Activated naive CD8-positive, alpha-beta T cell treated with anti-CD3 and anti-CD28 coated beads for 36 hours (primary cell): Measurements from ENCODE around the gene STKLD1. TPM values are rescaled to one million over a fixed set of nuclear protein-coding genes. Genes with fewer than 3 reads are reported as not detected.
A peak's percentile ranks its signal among the peaks of the same experiment; 100 is the strongest.

Experiments
- DNase-seq: peaks from one replicate; pipeline ENCODE4 v3.0.0; 2021
- H3K27ac Mint-ChIP-seq: one replicate; pipeline ENCODE4 v1.8.0; 2022; ENCODE audit warnings: mild to moderate bottlenecking, moderate library complexity, mixed read lengths
- H3K27me3 Mint-ChIP-seq: one replicate; pipeline ENCODE4 v1.8.0; 2022; ENCODE audit warnings: mild to moderate bottlenecking, mixed read lengths
- H3K36me3 Mint-ChIP-seq: one replicate; pipeline ENCODE4 v1.8.0; 2021; ENCODE audit warnings: mild to moderate bottlenecking, mixed read lengths
- H3K4me1 Mint-ChIP-seq: one replicate; pipeline ENCODE4 v1.8.0; 2021; ENCODE audit warnings: mixed read lengths
- H3K4me3 Mint-ChIP-seq: one replicate; pipeline ENCODE4 v1.8.0; 2022; ENCODE audit warnings: mild to moderate bottlenecking, moderate library complexity, mixed read lengths
- H3K9me3 Mint-ChIP-seq: one replicate; pipeline ENCODE4 v1.8.0; 2022; ENCODE audit warnings: mixed read lengths
- total RNA-seq, 2 experiments: library from RNA; stranded (reverse); gene quantifications; one replicate each; pipeline ENCODE4 v1.2.3, GENCODE V29; 2021

STKLD1 gene
- total RNA-seq, 2 experiments from 2014 or later, result 0.16 to 0.31 TPM

DNA sequence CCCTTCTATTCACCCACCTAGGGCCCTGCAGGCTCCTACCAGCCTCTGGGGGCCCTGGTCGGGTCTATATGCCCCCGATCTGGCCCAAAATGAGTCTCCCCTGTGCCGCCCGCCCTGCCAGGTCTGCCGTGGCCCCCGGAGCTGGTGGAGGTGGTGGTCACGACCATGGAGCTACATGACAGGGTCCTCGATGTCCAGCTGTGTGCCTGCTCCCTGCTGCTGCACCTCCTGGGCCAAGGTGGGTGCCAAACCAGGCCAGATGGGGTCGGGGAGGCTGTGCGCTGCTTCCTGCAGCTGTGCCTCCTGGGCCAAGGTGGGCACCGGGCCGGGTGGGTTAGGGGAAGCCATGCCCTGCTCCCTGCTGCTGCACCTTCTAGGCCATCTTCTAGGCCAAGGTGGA is 24.1 kb downstream of the STKLD1 start:
- DNase-seq, result no peak
- Mint-ChIP-seq H3K36me3 (peaks cover under 1% of the 10 kb centered on the region), H3K27ac (no peak overlapping the region), H3K9me3 (no peaks in the 10 kb centered on the region), H3K27me3 (no peaks in the 10 kb centered on the region), H3K4me3 (no peak overlapping the region), H3K4me1 (peaks cover 6% of the 10 kb centered on the region)

- H3K4me1 Mint-ChIP-seq, result peaks cover 6% of the 10 kb centered on the region
- no peak for DNase-seq
- no peak overlapping the region for H3K4me3 Mint-ChIP-seq
- H3K27me3 Mint-ChIP-seq, result no peaks in the 10 kb centered on the region
- no peaks in the 10 kb centered on the region for H3K9me3 Mint-ChIP-seq
- peaks cover 8% of the 10 kb centered on the region for H3K36me3 Mint-ChIP-seq
- no peak overlapping the region for H3K27ac Mint-ChIP-seq
Measured at GRCh38 chr9:133401588-133401987, 25.4 kb downstream of the STKLD1 start.

GRCh38 chr9:133402689-133403088 is 26.5 kb downstream of the STKLD1 start:
- H3K4me3 Mint-ChIP-seq, result no peak overlapping the region
- H3K9me3 Mint-ChIP-seq, result no peaks in the 10 kb centered on the region
- no peak overlapping the region for H3K27ac Mint-ChIP-seq
- peaks cover 14% of the 10 kb centered on the region for H3K4me1 Mint-ChIP-seq
- no peak for DNase-seq
- no peaks in the 10 kb centered on the region for H3K27me3 Mint-ChIP-seq
- H3K36me3 Mint-ChIP-seq, result peaks cover 17% of the 10 kb centered on the region

DNA sequence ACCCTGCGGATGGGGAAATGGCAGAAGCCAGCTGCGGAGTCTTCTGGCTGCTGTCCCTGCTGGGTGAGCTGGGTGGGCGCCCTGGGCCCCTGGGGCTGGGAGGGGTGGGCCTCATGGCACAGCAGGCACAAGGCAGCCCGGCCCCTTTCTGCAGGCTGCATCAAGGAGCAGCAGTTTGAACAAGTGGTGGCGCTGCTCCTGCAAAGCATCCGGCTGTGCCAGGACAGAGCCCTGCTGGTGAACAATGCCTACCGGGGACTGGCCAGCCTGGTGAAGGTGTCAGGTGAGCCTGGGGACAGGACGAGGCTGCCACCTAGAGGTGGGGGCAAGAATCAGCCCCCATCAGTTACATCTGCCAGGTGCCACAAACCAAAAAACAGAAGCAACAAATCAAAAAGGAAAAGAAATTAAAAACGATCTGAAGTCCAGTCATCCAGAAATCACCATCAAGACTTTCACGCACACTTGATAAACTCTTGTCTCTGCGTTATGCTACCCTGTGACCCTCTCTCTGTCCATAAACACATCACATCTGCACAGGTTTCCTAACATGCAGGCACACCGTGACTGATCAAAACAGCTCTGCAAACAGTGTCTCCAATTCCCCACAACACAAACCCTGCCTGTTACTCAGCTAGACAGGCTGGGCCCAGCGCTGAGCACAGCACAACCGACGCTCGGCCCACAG is 27.7 kb downstream of the STKLD1 start:
- peaks cover 15% of the 10 kb centered on the region for H3K4me1 Mint-ChIP-seq
- peak overlapping the region; percentile 34 for H3K27ac Mint-ChIP-seq
- no peaks in the 10 kb centered on the region for H3K27me3 Mint-ChIP-seq
- peaks cover 18% of the 10 kb centered on the region for H3K36me3 Mint-ChIP-seq
- peak; percentile 61 for DNase-seq
- H3K4me3 Mint-ChIP-seq, result no peak overlapping the region
- no peaks in the 10 kb centered on the region for H3K9me3 Mint-ChIP-seq

DNA sequence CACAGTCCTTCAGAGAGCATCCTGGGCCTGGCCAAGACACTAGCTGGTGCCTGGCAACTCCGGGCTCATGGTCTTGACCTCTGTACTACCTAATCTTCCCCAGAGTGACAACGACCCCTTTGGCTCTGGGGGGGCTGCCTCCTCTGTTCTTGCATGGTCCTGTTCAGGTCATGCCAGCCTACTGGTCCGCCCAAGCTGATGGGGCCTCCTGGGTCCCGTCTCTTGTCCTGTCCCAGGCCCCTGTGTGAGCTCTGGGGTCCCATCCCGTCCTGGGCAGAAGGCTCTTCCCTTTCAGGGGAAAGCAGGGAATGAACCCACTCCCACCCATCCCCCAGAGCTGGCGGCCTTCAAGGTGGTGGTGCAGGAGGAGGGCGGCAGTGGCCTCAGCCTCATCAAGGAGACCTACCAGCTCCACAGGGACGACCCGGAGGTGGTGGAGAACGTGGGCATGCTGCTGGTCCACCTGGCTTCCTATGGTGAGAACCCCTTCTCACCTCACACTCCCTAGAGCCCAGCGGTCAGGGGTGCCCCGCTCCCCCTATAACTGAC is 28.4 kb downstream of the STKLD1 start:
- Mint-ChIP-seq H3K27ac (no peak overlapping the region), H3K4me3 (no peak overlapping the region), H3K4me1 (peaks cover 15% of the 10 kb centered on the region), H3K27me3 (no peaks in the 10 kb centered on the region), H3K9me3 (no peaks in the 10 kb centered on the region), H3K36me3 (peaks cover 18% of the 10 kb centered on the region)
- no peak for DNase-seq

- no peak for DNase-seq
- no peak overlapping the region for H3K4me3 Mint-ChIP-seq
- peaks cover 21% of the 10 kb centered on the region for H3K36me3 Mint-ChIP-seq
- H3K4me1 Mint-ChIP-seq, result peaks cover 15% of the 10 kb centered on the region
- peak overlapping the region; percentile 11 for H3K27ac Mint-ChIP-seq
- H3K9me3 Mint-ChIP-seq, result no peaks in the 10 kb centered on the region
- no peaks in the 10 kb centered on the region for H3K27me3 Mint-ChIP-seq
Measured at GRCh38 chr9:133405508-133406438, 29.6 kb downstream of the STKLD1 start.

DNA sequence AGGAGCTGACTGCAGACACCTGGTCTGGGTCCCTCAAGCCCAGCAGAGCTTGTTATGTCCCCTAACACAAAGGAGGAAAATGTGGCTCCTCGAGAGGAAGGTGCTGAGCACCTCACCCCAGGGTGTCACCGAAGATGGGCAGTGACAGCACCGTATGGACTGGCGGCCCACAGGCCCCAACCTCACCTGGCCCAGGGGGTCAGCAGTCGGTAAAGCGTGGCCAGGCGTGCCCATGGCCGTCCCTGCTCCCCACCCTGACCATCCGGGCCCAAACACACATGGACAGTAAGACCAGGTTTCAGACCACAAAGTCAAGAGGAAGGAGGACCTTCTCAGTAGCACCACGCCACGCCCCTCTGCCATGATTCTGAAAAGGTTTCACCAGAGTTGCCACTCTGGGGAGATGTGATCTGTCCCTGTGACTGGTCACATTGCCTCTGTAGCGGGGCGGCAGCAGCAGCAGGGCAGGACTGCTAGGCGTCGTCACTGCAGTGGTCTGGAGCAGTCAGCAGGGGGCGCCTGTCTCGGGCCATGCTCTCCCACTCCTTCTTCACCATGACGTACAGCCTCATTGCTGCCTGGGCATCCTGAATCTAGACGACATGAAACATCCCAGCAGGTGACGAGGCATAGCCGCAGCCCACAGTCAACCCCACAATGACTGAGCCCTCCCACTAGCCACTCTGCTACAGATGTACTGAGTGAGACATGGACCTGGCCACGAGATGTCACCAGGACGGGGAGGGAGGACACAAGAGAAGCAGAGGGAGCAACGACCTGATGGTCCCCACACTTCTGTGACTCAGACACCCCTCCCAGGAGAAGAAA is 30.5 kb downstream of the STKLD1 start:
- no peaks in the 10 kb centered on the region for H3K27me3 Mint-ChIP-seq
- H3K9me3 Mint-ChIP-seq, result no peaks in the 10 kb centered on the region
- H3K36me3 Mint-ChIP-seq, result peaks cover 25% of the 10 kb centered on the region
- no peak overlapping the region for H3K4me3 Mint-ChIP-seq
- peak; percentile 84 for DNase-seq
- peak overlapping the region; percentile 16 for H3K27ac Mint-ChIP-seq
- peaks cover 15% of the 10 kb centered on the region for H3K4me1 Mint-ChIP-seq

DNA sequence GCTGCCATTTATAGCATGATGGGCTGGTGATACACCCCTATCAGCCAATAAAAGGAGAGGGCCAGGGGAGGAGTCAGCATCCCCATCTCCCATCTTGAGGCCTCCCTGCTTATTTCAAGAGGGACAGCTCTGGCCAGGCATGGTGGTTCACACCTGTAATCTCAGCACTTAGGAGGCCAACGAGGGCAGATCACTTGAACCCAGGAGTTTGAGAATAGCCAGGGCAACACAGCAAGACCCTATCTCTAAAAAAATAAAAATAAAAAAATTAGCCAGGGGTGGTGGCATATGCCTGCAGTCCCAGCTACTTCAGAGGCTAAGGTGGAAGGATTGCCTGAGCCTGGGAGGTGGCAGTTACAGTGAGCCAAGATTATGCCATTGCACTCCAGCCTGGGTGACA is 31.9 kb downstream of the STKLD1 start:
- no peak for DNase-seq
- no peaks in the 10 kb centered on the region for H3K9me3 Mint-ChIP-seq
- H3K27me3 Mint-ChIP-seq, result no peaks in the 10 kb centered on the region
- H3K4me3 Mint-ChIP-seq, result no peak overlapping the region
- no peak overlapping the region for H3K27ac Mint-ChIP-seq
- H3K36me3 Mint-ChIP-seq, result peaks cover 31% of the 10 kb centered on the region
- H3K4me1 Mint-ChIP-seq, result peaks cover 15% of the 10 kb centered on the region

GRCh38 chr9:133415170-133415569 is 39.0 kb downstream of the STKLD1 start:
- Mint-ChIP-seq H3K27ac (peak overlapping the region; percentile 6), H3K4me3 (peak overlapping the region; percentile 96), H3K4me1 (peaks cover 34% of the 10 kb centered on the region)

GRCh38 chr9:133417541-133418461 is 41.6 kb downstream of the STKLD1 start, which contains the start of gene REXO4:
REXO4 (minus strand) TSS chr9:133418010; CDS start chr9:133417844, 166 bp downstream.
- H3K4me3 Mint-ChIP-seq, result peak within 1 kb of the TSS; percentile 96

More at GRCh38 chr9:133415170-133415569, 39.0 kb downstream of the STKLD1 start:
- H3K9me3 Mint-ChIP-seq, result no peaks in the 10 kb centered on the region
- no peaks in the 10 kb centered on the region for H3K27me3 Mint-ChIP-seq
- peaks cover 41% of the 10 kb centered on the region for H3K36me3 Mint-ChIP-seq
- no peak for DNase-seq

DNA sequence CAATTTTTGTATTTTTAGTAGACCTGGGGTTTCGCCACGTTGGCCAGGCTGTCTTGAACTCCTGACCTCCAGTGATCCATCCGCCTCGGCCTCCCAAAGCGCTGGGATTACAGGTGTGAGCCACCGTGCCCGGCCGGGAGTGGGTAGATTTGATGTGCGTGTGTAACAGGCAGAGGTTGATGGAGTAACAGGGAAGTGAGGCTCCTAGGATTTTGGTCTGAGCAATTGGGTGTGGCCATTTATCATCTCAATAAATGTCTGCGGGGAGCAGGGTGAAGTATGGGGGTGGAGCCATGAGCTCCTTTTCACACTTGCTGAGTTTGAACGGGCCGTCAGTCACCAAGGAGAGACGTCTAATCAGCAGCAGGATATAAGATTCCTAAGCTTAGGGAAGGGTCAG is 42.8 kb downstream of the STKLD1 start:
- H3K27ac Mint-ChIP-seq, result peak overlapping the region; percentile 87

More at GRCh38 chr9:133417541-133418461, 41.6 kb downstream of the STKLD1 start, which contains the start of gene REXO4:
- Mint-ChIP-seq H3K27ac (peak within 1 kb of the TSS; percentile 89), H3K36me3 (peaks cover 31% of the 10 kb centered on the region), H3K9me3 (no peaks in the 10 kb centered on the region), H3K4me1 (peaks cover 48% of the 10 kb centered on the region), H3K27me3 (no peaks in the 10 kb centered on the region)
- peak; percentile 93 for DNase-seq

DNA sequence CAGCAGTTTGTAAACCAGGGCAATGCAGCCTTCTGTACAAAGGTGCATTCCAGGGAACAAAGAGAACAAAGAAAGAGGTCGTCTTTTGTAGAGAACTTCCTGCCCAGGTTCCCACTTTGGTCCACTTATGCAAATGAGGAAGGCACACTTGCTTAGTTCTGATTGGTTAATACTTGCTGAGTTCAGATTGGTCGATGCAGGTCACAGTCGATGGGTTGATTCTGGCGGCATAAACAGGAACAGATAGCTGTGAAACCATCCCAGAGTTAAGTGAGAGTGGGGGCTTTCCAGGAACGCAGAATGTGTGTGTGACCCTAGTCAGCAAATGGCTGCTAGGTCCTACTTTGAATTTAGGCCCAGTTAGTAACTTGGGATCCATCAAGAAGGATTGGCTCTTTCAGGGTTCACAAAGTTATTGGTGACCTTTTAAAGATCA is 44.2 kb downstream of the STKLD1 start:
- Mint-ChIP-seq H3K9me3 (no peaks in the 10 kb centered on the region), H3K27me3 (peaks cover 4% of the 10 kb centered on the region), H3K27ac (peak overlapping the region; percentile 65), H3K36me3 (peaks cover 22% of the 10 kb centered on the region), H3K4me1 (peaks cover 38% of the 10 kb centered on the region), H3K4me3 (no peak overlapping the region)
- peak; percentile 14 for DNase-seq

More for the DNA sequence above, 42.8 kb downstream of the STKLD1 start:
- peaks cover 29% of the 10 kb centered on the region for H3K36me3 Mint-ChIP-seq
- no peaks in the 10 kb centered on the region for H3K9me3 Mint-ChIP-seq
- H3K4me1 Mint-ChIP-seq, result peaks cover 47% of the 10 kb centered on the region
- H3K27me3 Mint-ChIP-seq, result no peaks in the 10 kb centered on the region
- peak overlapping the region; percentile 96 for H3K4me3 Mint-ChIP-seq
- DNase-seq, result no peak
